Neural cell (in vitro differentiated cells): ENCODE data around the gene JAZF1. TPM values are rescaled to one million over a fixed set of nuclear protein-coding genes. Genes with fewer than 3 reads are reported as not detected.

Experiments used
- H2AFZ ChIP-seq: fragments of 200-600, 300-800 bp; sonication (generic), shearing (Covaris generic); 2 replicates; pipeline ENCODE4 v1.6.0; 2014; ENCODE audit warnings: low read depth, mild to moderate bottlenecking, antibody characterized with exemption, low read length, moderate library complexity
- H3F3A ChIP-seq: fragments of 200-600 bp; shearing (Covaris generic); 2 replicates; pipeline ENCODE4 v1.6.1; 2016; ENCODE audit warnings: mild to moderate bottlenecking, moderate library complexity, mixed read lengths, antibody characterized with exemption, low read length; ENCODE audit not compliant: insufficient read depth, poor library complexity, severe bottlenecking
- H3K27ac ChIP-seq: fragments of 200-600, 300-800 bp; sonication (generic), shearing (Covaris generic); 2 replicates; pipeline ENCODE4 v1.5.1; 2014; ENCODE audit warnings: mild to moderate bottlenecking, low read length, moderate library complexity
- H3K27me3 ChIP-seq: fragments of 300-800, 200-600 bp; sonication (generic), shearing (Covaris generic); 2 replicates; pipeline ENCODE4 v1.6.0; 2014; ENCODE audit warnings: mild to moderate bottlenecking, low read depth, low read length, moderate library complexity; ENCODE audit not compliant: insufficient read depth
- H3K36me3 ChIP-seq: fragments of 300-800, 200-600 bp; sonication (generic), shearing (Covaris generic); 2 replicates; pipeline ENCODE4 v1.5.1; 2014; ENCODE audit warnings: mild to moderate bottlenecking, antibody characterized with exemption, low read length, moderate library complexity; ENCODE audit not compliant: insufficient read depth
- H3K4me2 ChIP-seq: fragments of 300-800, 200-600 bp; sonication (generic), shearing (Covaris generic); 2 replicates; pipeline ENCODE4 v1.6.0; 2014; ENCODE audit warnings: mild to moderate bottlenecking, low read length
- H3K4me3 ChIP-seq: fragments of 300-800, 200-600 bp; sonication (generic), shearing (Covaris generic); 2 replicates; pipeline ENCODE4 v1.5.1; 2014; ENCODE audit warnings: mild to moderate bottlenecking, low read length, moderate library complexity
- H3K79me2 ChIP-seq: fragments of 200-600 bp; shearing (Covaris generic); replicated peaks from 2 replicates; pipeline ENCODE4 v1.6.0; 2014; ENCODE audit warnings: mild to moderate bottlenecking, low read length, moderate library complexity; ENCODE audit not compliant: insufficient read depth
- H3K9ac ChIP-seq: fragments of 300-800, 200-600 bp; sonication (generic), shearing (Covaris generic); 2 replicates; pipeline ENCODE4 v1.6.1; 2016; ENCODE audit warnings: mild to moderate bottlenecking, low read length, mixed read lengths
- H3K9me2 ChIP-seq: fragments of 200-600 bp; shearing (Covaris generic); 2 replicates; pipeline ENCODE4 v1.6.1; 2016; ENCODE audit warnings: mild to moderate bottlenecking, low read length, mixed read lengths; ENCODE audit not compliant: insufficient read depth
- H3K9me3 ChIP-seq: fragments of 200-600, 300-800 bp; sonication (generic), shearing (Covaris generic); 2 replicates; pipeline ENCODE4 v1.6.1; 2016; ENCODE audit warnings: mild to moderate bottlenecking, mixed run types, low read length, moderate library complexity, mixed read lengths
- H4K20me1 ChIP-seq: fragments of 200-600 bp; shearing (Covaris generic); 2 replicates; pipeline ENCODE4 v1.6.1; 2016; ENCODE audit warnings: mild to moderate bottlenecking, mixed run types; ENCODE audit not compliant: insufficient read depth
- CTCF ChIP-seq: fragments of 450-650 bp; IDR thresholded peaks from 2 replicates; pipeline ENCODE4 v1.5.1; 2014; ENCODE audit warnings: antibody characterized with exemption, mild to moderate bottlenecking, moderate library complexity; ENCODE audit not compliant: poor library complexity, severe bottlenecking
- EP300 ChIP-seq: fragments of 450-650 bp; conservative IDR thresholded peaks from 2 replicates; pipeline ENCODE4 v1.6.1; 2014; ENCODE audit warnings: antibody characterized with exemption, mild to moderate bottlenecking, moderate library complexity; ENCODE audit not compliant: poor library complexity, severe bottlenecking
- EZH2 ChIP-seq: fragments of 200-600, 300-800 bp; shearing (Covaris generic), sonication (generic); IDR thresholded peaks from 2 replicates; pipeline ENCODE4 v1.6.1; 2014; ENCODE audit warnings: antibody characterized with exemption, low read length, borderline replicate concordance, mild to moderate bottlenecking; ENCODE audit not compliant: insufficient read depth, poor library complexity, severe bottlenecking
- MXI1 ChIP-seq: fragments of 450-650 bp; conservative IDR thresholded peaks from 2 replicates; pipeline ENCODE4 v1.6.1; 2014; ENCODE audit warnings: antibody characterized with exemption, mild to moderate bottlenecking; ENCODE audit not compliant: poor library complexity, severe bottlenecking
- POLR2AphosphoS5 ChIP-seq: IDR thresholded peaks from 2 replicates; pipeline ENCODE4 v1.6.1; 2012
- RAD21 ChIP-seq: fragments of 450-650 bp; conservative IDR thresholded peaks from 2 replicates; pipeline ENCODE4 v1.6.1; 2014; ENCODE audit warnings: antibody characterized with exemption, mild to moderate bottlenecking, moderate library complexity
- SMC3 ChIP-seq: fragments of 450-650 bp; conservative IDR thresholded peaks from 2 replicates; pipeline ENCODE4 v1.6.1; 2014; ENCODE audit warnings: antibody characterized with exemption, mild to moderate bottlenecking, moderate library complexity; ENCODE audit not compliant: poor library complexity
- TAF1 ChIP-seq: IDR thresholded peaks from 2 replicates; pipeline ENCODE4 v1.6.1; 2012; ENCODE audit warnings: low read depth
- polyA plus RNA-seq: library from polyadenylated mRNA; depleted of rRNA; stranded (reverse); fragments of >200 nt; gene quantifications from 2 replicates; pipeline ENCODE4 v1.2.3, GENCODE V29; 2014
- TF ChIP-seq, protein P1 (sequence below): IDR thresholded peaks from 2 replicates; pipeline ENCODE4 v1.6.1; 2012; ENCODE audit warnings: borderline replicate concordance

Gene JAZF1
- polyA plus RNA-seq, 1 donor from 2014 or later: 29.5 TPM

- no peak overlapping the region for H3K27ac ChIP-seq
- no peak overlapping the region for H3K9ac ChIP-seq
- H4K20me1 ChIP-seq: no peaks in the 10 kb centered on the region
- H3K79me2 ChIP-seq: no peaks in the 10 kb centered on the region
- no peaks in the 10 kb centered on the region for H3K9me2 ChIP-seq
- TF ChIP-seq RAD21 (no peak), POLR2AphosphoS5 (no peak)
- no peak overlapping the region for H3K4me2 ChIP-seq
- no peaks in the 10 kb centered on the region for H3K9me3 ChIP-seq
- no peak overlapping the region for H2AFZ ChIP-seq
- H3K4me3 ChIP-seq: no peak overlapping the region
- no peaks in the 10 kb centered on the region for H3F3A ChIP-seq
- no peaks in the 10 kb centered on the region for H3K36me3 ChIP-seq
- no peaks in the 10 kb centered on the region for H3K27me3 ChIP-seq
Measured at GRCh38 chr7:27895551-27895950, 285.0 kb downstream of the JAZF1 start.

- no peak overlapping the region for H3K9ac ChIP-seq
- H3F3A ChIP-seq: no peaks in the 10 kb centered on the region
- no peaks in the 10 kb centered on the region for H3K36me3 ChIP-seq
- no peak overlapping the region for H3K4me3 ChIP-seq
- no peaks in the 10 kb centered on the region for H3K79me2 ChIP-seq
- H3K9me3 ChIP-seq: no peaks in the 10 kb centered on the region
- H3K9me2 ChIP-seq: no peaks in the 10 kb centered on the region
- no peak for TF ChIP-seq RAD21
- no peak for TF ChIP-seq SMC3
- no peak for TF ChIP-seq CTCF
- no peak for TF ChIP-seq EP300
- no peak for TF ChIP-seq TAF1
- TF ChIP-seq POLR2AphosphoS5: no peak
- TF ChIP-seq EZH2: no peak
- TF ChIP-seq MXI1: no peak
- TF ChIP-seq, protein P1, sequence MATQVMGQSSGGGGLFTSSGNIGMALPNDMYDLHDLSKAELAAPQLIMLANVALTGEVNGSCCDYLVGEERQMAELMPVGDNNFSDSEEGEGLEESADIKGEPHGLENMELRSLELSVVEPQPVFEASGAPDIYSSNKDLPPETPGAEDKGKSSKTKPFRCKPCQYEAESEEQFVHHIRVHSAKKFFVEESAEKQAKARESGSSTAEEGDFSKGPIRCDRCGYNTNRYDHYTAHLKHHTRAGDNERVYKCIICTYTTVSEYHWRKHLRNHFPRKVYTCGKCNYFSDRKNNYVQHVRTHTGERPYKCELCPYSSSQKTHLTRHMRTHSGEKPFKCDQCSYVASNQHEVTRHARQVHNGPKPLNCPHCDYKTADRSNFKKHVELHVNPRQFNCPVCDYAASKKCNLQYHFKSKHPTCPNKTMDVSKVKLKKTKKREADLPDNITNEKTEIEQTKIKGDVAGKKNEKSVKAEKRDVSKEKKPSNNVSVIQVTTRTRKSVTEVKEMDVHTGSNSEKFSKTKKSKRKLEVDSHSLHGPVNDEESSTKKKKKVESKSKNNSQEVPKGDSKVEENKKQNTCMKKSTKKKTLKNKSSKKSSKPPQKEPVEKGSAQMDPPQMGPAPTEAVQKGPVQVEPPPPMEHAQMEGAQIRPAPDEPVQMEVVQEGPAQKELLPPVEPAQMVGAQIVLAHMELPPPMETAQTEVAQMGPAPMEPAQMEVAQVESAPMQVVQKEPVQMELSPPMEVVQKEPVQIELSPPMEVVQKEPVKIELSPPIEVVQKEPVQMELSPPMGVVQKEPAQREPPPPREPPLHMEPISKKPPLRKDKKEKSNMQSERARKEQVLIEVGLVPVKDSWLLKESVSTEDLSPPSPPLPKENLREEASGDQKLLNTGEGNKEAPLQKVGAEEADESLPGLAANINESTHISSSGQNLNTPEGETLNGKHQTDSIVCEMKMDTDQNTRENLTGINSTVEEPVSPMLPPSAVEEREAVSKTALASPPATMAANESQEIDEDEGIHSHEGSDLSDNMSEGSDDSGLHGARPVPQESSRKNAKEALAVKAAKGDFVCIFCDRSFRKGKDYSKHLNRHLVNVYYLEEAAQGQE: no peak
- H4K20me1 ChIP-seq: no peaks in the 10 kb centered on the region
- no peak overlapping the region for H2AFZ ChIP-seq
- no peaks in the 10 kb centered on the region for H3K27me3 ChIP-seq
- no peak overlapping the region for H3K27ac ChIP-seq
- no peak overlapping the region for H3K4me2 ChIP-seq
Measured at GRCh38 chr7:27890205-27890849, 290.3 kb downstream of the JAZF1 start.

- H3K36me3 ChIP-seq: no peaks in the 10 kb centered on the region
- H3K4me3 ChIP-seq: no peak overlapping the region
- no peak overlapping the region for H3K27ac ChIP-seq
- H3K9me3 ChIP-seq: no peaks in the 10 kb centered on the region
- H3K27me3 ChIP-seq: no peaks in the 10 kb centered on the region
- no peaks in the 10 kb centered on the region for H4K20me1 ChIP-seq
- TF ChIP-seq SMC3: no peak
- no peak for TF ChIP-seq RAD21
- no peak for TF ChIP-seq POLR2AphosphoS5
- no peak for TF ChIP-seq MXI1
- no peak for TF ChIP-seq EZH2
- TF ChIP-seq TAF1: no peak
- TF ChIP-seq EP300: no peak
- no peak for TF ChIP-seq CTCF
- TF ChIP-seq, protein P1: no peak
- H3K9me2 ChIP-seq: no peaks in the 10 kb centered on the region
- H3K79me2 ChIP-seq: no peaks in the 10 kb centered on the region
- no peaks in the 10 kb centered on the region for H3F3A ChIP-seq
- H3K9ac ChIP-seq: no peak overlapping the region
- no peak overlapping the region for H3K4me2 ChIP-seq
- H2AFZ ChIP-seq: no peak overlapping the region
Measured at GRCh38 chr7:27889800-27890199, 290.8 kb downstream of the JAZF1 start.
